GM13976 (cell line): Measurements from ENCODE around the gene TTYH1.
A peak's percentile ranks its signal among the peaks of the same experiment; 100 is the strongest.

Source experiments
- DNase-seq: peaks from one replicate; pipeline ENCODE4 v3.0.0; 2012; ENCODE audit warnings: low spot score
- in situ Hi-C: fragments of 300-500 bp; cut with MboI; formaldehyde crosslinking; loops from one replicate; pipeline ENCODE4 v1.12.0; 2022; ENCODE audit warnings: low sequenced_read_pairs, mixed read lengths, inconsistent platforms; ENCODE audit not compliant: unreplicated experiment
- TF ChIP-seq, protein P1 (sequence below): IDR thresholded peaks from 2 replicates; pipeline ENCODE4 v1.5.1; 2012; ENCODE audit warnings: borderline replicate concordance, mild to moderate bottlenecking; ENCODE audit not compliant: insufficient read depth; ENCODE audit errors: extremely low read depth, missing control alignments, control extremely low read depth

Gene TTYH1

DNA sequence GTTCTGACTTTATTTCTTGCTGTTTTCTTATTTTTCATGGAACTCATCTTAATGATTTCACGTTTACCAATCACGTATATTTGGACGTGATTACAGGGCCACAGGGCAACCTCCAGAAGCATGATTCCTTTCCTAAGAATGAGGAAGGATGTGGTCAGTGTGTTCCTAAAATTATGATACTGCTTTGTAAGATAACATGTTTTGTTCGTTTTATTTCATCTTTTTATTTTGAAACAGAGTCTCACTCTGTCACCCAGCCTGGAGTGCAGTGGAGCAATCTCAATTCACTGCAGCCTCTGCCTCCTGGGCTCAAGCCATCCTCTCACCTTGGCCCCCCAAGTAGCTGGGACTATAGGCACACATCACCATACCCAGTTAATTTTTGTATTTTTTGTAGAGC lies 25.7 kb upstream of the TTYH1 start:
- TF ChIP-seq, protein P1, sequence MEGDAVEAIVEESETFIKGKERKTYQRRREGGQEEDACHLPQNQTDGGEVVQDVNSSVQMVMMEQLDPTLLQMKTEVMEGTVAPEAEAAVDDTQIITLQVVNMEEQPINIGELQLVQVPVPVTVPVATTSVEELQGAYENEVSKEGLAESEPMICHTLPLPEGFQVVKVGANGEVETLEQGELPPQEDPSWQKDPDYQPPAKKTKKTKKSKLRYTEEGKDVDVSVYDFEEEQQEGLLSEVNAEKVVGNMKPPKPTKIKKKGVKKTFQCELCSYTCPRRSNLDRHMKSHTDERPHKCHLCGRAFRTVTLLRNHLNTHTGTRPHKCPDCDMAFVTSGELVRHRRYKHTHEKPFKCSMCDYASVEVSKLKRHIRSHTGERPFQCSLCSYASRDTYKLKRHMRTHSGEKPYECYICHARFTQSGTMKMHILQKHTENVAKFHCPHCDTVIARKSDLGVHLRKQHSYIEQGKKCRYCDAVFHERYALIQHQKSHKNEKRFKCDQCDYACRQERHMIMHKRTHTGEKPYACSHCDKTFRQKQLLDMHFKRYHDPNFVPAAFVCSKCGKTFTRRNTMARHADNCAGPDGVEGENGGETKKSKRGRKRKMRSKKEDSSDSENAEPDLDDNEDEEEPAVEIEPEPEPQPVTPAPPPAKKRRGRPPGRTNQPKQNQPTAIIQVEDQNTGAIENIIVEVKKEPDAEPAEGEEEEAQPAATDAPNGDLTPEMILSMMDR = no peak
- in situ Hi-C loops = no loop called here
- DNase-seq = no peak

DNA sequence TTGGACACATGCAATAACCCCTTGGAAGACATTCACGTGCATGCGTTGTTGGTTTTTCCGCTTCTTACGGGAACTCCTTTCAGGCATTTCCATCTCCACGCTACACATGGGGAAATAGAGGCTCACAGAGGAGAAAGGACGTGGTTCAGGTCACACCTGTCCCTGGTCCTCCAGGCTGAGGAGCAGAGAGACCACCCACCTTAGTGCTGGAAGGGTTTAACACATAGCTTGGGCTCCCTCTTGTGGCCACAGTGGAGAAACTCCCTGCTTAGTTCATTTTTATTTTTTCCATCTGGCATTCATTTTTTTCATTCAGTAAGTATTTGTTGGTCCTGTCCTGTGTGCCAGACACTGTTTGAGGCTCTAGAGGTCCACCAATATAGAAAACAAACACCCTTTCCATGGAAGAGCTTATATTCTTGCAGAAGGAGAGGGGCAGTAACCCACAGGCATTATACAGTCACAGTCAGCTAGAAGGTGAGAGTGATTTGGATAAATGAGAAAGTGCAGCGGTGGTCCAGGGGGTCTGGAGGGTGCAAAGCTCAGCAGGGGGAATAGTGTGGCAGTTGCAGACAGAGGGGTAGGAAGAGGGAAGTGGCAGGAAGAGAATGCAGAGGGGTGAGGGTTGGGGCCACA lies 24.2 kb upstream of the TTYH1 start:
- TF ChIP-seq, protein P1 = peak; percentile 70
- peak; percentile 71 for DNase-seq
- in situ Hi-C loops = no loop called here

DNA sequence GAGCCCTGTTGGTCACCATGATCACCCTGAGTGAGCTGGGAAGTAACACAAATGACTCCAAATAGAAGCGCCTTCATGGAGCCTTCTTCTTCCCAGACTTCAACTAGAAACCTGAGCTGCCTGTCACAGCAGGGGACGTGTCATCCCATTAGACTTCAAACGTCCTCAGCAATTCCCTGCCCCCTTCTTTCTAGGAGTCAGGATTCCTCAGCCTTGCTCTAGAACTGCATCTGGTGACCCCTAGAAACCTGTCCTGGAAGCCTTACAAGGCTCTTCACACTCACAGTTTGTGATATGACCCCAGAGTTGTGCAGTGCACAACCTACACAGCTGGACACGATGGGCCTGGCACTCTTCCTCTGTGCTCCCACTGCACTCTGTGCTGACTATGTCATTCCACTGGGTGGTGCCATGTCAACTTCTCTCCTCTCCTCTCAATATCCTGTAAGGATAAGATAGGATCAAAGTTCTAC lies 23.6 kb upstream of the TTYH1 start:
- TF ChIP-seq, protein P1 = no peak
- no peak for DNase-seq
- in situ Hi-C loops = no loop called here

DNA sequence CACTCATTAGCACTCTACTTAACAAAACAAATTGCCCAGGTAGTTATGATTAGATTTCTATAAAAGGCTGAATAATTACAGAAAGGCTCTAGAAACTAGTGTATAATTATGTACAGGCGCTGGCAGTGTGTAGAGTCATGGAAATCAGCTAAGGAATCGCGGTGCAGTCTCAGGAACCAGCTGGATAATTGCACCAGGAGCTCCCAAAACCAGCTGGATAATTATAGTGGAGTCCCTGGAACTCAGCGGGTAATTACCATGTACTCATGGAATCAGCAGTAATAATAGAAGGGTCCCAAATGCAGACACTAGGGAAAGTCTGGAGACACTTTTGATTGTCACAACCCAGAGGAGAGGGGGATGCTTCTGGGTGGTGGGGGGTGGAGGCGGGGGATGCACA lies 23.2 kb upstream of the TTYH1 start:
- DNase-seq = no peak
- TF ChIP-seq, protein P1 = no peak
- in situ Hi-C loops = no loop called here

DNA sequence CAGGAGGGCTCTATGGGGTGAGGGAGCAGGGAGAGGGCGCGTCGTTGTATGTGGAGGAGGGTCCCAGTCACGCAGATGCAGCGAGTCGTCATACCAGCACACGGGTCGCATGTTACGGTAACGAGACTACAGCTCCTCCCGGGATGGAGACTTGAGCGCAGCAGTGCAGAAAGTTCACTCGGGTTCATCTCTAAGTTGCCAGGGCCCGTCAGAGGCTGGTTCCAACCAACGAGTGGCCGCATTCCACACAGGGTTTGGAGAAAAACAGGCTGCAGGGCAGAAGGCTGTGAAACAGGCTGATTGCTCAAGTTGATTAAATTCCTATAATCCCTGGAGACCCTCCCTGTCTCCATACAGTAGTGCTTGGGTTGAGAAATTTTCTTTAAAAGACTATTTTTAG lies 21.9 kb upstream of the TTYH1 start:
- TF ChIP-seq, protein P1 = no peak
- in situ Hi-C loops = no loop called here
- DNase-seq = no peak

DNA sequence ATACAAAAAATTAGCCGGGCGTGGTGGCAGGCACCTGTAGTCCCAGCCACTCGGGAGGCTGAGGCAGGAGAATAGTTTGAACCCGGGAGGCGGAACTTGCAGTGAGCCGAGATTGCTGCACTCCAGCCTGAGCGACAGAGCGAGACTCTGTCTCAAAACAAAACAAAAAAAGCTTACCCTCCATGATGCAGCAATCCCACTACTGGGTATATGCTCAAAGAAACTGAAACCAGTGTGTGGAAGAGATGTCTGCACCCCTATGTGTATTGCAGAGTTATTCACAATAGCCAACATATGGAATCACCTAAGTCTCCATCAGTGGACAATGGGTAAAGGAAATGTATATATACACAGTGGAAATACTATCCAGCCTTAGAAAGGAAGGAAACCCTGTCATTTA lies 19.6 kb upstream of the TTYH1 start:
- TF ChIP-seq, protein P1 = no peak
- DNase-seq = no peak
- in situ Hi-C loops = no loop called here

DNA sequence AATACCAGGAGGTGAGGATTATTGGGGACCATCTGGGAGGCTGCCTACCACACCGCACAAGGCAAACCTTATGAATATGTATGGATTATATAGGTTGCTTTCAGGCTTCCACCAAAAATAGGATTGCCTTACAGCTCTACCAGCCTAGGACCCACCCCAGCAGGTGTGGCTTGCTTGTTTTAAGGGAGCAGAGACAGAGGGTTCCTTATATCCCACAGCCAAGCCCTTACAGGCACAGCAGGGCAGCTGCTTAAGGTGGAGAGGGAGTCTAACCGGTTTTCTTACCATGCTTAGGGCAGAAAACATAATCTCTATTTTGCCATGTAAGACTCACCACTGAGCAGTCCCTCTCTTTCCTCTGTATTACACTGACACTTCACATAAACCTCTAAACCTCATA lies 16.1 kb upstream of the TTYH1 start:
- in situ Hi-C loops = no loop called here
- TF ChIP-seq, protein P1 = no peak
- DNase-seq = no peak
